Epidermal melanocyte (primary cell): ENCODE results near the gene ARHGAP15.

Experiments used
- DNase-seq: peaks from one replicate; pipeline ENCODE4 v3.0.0; 2011; ENCODE audit warnings: low spot score; ENCODE audit not compliant: insufficient read length

ARHGAP15 gene

DNA sequence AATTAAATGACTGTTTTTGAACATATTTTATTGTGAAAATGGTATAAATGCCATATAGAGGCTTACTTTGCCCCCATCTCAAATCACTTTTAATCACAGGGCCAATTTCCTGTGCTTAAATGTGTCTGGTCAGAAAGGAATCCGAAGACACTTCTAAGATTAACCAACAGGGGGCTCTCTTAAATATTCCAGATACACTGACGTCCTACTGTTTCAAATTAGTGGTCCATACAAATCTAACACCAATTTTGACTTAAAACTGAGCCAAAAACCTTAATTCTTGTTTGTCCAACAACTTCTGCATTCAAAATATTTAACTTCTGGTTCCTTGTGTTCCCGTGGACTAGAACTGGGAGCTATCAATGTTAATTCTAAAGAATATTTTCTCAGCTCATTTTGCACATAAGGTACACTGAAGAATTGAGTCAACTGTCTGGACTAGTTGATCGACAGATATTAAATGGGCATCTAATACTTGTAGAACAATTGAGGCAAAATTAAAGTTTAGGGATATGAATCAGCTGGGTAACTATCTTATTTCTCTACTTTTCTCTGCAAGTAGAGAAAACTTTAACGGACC, 557.5 kb downstream of the ARHGAP15 start:
- no peak for DNase-seq

DNA sequence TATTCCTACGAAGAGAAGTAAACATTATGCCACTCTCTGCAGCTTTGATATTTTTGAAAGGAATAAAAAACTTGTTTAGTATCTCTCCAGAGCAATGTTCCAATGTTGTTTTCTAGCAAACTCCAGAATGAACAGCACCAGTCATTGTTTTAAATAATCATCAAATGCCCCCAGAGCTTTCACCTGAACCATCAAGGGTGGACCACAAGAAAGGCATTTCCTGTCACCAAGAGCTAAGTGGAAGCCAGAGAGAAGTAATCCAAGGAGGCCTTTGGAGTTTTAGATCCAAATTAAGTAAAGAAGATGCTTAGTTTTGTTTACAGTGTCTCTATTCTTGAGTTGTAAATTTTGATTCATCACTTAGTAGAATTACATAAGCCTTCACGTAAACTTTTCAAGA, 559.0 kb downstream of the ARHGAP15 start:
- no peak for DNase-seq

DNA sequence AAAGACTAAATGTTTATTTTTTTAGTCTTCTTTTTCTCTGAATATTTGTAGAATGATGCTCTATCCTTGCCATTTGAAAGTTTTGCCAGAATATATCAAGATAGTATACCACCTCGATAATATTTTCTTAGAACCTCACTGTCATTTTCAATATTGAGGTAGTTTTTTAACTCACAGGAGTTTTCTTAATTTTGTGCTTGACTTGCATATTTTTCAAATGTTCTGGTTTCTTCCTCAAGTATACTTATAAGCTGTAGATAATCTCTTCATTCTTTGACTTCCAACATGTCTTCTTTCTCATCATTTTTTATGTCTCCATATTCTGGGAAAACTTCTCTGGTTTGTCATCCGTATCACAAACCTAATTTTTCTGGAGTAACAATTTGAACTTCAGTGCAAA, 559.6 kb downstream of the ARHGAP15 start:
- no peak for DNase-seq

DNA sequence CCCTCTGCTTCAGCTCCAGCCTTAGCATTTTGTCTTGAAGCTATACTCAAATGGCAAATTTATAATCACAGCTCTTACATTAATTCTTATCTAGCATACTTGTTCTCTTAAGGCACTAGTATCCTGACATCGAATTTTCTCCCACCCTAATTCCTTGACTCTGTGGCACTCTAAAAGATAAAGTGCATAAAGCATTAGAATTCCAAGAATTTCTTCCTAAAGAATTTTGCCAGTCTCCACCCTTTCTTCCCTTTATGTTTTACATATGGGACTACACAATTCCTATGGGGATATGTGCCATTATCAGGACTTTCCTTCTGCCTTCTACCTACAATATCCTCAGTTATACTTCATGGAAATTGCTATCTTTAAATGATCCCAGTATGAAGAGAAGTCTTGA, 560.3 kb downstream of the ARHGAP15 start:
- DNase-seq: no peak

DNA sequence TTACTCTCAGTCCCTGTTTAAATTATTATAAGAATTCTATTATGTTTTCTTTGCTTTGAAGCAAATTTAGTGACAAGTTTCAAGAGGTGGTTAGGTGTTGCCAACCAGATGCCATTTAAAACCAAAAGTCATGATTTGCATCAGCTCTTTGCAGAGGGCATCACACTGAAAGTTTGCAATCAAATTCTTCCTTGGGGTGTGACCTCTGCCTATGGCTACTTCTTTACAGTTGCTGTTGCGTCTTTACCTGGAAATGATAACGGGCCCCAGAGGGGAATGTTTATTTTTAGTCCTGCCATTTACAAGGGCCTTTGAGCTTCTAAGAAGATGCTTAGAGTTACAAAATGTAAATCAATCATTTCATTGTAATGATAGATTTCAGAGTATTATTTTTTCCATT, 561.0 kb downstream of the ARHGAP15 start:
- DNase-seq: no peak

DNA sequence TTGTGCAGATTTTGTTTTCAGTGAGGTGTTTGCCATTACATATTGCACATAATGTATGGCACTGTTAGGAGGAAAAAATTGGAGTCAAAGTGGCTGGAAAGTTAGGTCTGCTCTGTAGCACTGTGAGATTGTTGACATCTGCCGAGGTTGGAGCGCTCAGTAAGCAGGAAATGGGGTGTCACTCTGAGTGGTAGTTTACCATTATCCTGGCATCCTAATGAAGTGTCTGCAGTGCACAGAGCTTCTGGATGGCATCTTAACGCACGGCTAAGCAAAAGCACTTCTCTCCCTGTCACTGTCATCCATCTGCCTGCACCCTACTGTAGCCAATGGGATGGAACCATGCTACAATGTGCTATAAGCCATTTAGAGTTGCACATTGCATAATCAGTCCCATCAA, 561.9 kb downstream of the ARHGAP15 start:
- no peak for DNase-seq

DNA sequence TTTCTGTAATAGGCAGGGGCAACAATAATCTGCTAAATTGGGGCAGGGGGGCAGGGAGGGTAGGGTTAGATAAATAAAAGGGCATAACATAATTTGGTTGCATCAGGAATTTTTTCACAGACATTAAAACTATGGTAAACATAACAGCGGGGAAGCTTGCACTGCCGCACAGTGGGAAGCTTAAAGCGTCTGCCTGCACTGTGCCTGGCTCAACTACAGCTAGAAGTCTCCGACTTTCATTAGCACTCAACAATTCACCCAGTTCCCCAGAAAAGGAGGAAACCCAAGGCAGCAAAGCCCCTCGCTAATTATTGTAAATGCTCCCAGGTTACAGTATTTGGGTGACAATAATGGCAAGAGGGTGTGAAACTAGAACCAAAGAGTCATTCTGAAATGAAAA, 562.9 kb downstream of the ARHGAP15 start:
- no peak for DNase-seq

DNA sequence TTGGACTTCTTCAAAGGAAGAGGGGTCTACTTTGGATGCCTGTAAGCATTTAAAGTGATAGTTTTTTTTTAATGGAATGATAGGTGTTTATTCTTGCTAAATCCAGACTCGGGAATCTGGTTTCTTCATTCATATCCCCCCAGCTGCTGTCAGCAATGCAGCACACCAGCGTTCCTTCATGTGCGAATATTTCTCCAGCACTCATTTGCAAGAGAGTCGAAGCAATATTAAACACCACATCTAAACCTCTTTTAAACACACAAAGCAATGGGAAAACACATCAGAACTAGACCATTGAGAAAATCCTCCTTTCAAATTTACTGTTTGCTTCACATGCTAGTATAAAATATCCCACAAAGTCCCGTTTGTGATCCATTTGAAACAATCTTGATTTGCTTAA, 563.7 kb downstream of the ARHGAP15 start:
- DNase-seq: no peak

DNA sequence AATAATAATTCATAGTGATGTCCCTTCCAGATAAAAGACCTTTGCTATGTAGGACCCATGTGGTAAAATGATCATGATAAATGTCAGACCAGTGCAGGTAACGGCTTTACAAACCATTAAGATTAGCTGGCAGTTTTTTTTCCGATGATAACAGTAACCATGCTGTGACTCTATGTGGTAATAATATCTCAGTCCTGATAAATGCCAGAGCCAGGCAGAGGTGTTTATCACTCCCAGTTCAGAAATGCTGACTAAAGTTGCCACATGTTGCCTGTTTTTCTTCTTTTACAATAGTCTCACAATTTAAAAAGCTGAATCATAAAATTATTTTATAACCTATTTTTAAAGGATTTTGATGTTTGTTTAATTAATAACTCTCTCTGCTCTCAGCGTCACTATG, 565.1 kb downstream of the ARHGAP15 start:
- no peak for DNase-seq

DNA sequence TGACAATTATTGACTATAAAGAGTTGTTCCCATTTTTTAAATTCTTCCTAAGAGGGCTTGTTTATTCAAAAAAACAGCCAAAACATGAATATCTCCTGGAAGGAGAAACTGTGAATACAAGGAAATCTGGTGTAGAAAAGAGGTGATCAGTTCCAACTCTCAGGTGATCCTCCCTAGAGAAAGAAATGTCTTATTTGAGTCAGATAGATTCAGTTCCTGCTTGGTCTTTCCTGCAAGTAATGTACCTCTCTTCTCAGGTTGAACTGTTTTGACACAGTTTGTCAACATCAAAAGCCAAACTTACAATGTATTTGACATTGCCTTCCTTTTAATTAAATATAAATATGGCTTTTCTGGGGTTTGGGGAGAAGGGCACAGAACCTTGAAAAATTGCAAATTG, 567.4 kb downstream of the ARHGAP15 start:
- DNase-seq: no peak

DNA sequence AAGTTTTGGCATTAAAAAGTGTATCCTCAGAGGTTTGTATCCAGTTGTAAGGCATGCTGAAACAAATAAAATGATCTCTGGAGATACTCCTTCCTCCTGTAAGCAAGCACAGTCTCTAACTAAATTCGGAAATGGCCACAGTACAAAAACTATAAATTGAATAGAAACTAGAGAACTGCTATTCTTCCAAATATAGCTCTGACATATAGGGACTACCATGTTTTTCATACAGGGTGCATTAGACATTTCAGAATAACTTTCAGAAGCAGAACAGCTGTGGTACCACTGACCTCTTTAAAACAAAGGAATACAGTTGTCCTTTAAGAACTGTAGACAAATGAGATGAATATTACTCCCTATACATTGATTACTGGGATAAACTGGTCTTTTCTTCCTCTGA, 568.5 kb downstream of the ARHGAP15 start:
- DNase-seq: no peak

DNA sequence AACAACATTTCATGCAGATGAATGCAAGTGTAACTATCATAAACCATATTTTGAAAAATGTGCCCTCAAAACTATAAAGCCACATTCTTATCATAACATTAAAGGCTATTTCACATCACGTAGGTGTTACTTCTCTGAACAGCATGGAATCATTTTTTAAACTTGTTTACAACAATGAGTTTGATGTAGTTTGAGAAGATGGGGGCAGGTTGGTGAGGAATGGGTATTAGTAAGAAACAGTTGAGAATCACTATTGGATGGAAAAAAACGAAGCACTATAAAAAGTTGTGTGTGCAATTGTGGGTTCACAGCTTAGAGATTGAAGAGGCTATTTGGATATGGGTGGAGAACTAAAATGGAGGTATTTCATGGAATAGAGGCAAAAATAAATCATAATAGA, 569.1 kb downstream of the ARHGAP15 start:
- no peak for DNase-seq

DNA sequence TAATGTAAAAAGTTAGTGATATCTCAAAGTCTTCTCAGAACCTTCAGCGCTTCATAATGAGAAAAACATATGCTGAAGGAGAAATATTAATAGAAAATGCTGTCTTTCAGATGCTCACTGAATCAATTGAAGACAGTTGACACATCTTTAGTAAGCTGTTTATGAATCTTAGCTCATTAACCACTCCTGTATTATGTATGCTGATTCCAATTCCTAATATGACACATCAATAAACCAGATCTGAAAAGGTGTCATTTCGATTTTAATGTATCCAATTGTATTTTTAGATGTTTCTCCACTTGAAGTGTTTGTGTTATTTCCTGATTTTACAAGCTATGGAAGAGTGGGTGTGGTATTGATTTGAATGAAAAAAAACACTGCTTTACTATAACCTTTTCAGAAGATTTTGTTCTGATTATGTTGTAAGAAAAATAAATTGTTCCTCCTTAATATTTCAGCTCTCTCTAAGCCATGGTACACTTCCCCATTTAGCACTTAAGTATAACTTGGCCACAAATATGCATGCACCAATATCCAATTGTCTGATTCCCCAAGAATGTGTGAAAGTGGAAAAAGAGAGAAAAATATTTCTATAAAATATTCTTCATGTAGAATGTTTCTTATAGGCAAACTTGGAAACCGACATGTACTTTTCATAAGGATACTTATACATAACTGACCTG, 569.8 kb downstream of the ARHGAP15 start:
- DNase-seq: no peak

DNA sequence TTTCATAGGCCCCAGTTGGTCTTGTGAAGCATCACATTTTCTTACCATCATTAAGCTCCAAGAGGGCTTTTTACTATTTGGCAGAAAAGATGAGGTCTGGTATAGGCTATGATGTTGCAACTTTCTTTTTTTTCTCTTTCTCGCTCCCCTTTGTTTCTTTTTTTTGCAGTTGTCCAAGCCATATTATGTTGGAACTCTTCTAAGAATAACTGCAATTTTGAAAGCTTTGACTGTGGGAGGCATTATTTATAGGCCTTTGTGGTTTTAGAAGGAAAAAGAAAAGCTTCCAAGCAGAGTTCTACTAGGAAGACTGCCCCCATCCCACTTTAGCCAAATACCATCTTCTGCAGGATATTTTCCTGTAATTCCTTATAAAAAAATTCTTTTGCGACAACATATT, 571.6 kb downstream of the ARHGAP15 start:
- no peak for DNase-seq

DNA sequence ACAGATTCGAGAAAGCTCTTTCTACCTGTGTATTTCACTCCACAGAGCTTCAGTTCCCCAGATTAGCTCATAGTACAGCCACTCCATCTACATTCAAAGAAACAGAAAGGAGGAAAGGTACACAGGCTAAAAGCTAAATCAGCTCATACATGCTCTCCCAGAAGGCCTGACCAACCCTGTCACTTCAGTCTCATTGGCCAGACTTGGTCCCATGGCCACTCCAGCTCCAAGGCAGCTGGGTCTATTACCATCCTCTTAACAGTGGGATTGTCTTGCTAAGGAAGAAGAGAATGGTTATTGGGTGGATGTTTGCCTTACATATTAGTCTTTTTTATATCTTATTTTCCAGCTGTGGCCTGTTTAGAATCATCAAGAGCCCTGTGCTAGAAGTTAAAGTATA, 572.6 kb downstream of the ARHGAP15 start:
- no peak for DNase-seq

DNA sequence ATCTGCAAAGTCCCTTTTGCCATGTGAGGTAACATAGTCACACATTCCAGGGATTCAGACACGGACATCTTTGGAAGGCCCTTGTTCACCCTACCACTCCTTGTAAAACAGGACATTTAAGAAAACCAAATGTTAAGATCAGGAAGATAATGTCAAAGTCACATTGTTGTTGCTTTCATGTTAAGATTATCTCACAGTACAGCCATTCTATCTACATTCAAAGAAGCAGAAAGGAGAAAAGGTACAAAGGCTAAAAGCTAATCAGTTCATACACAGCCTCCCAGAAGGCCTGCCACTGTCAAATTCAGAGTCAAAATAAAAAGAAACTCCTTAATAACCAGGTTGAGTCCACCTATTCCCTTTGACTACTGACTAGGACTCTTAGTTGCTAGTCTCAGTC, 573.7 kb downstream of the ARHGAP15 start:
- DNase-seq: no peak

DNA sequence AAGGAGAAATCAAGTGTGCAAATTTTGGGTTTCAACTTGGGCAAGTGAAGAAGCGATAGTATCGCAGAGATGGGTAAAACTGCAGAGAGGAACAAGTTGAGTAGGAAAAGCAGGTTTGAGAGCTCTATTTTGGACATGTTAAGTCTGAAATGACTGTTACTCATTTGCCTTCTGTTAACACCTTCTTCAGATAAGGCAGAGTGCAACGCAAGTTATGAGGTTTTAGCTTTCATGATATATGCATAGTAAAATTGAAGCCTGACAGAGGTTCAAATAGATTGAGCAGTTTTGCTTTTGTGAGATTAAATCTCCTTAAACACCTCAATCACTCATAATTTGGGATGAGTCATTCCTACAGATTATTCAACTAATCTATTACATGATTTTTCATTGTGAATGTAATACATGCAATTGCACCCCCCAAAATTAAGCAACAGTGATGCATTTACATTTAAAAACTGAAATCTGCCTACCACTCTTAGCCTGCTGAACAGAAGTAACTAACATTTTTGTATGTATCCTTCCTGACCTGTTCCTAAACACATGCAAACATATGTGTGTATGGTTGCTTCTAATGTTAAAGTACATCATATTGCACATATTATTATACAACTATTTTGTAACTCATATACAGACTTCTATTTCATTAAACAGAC, 575.4 kb downstream of the ARHGAP15 start:
- DNase-seq: no peak

DNA sequence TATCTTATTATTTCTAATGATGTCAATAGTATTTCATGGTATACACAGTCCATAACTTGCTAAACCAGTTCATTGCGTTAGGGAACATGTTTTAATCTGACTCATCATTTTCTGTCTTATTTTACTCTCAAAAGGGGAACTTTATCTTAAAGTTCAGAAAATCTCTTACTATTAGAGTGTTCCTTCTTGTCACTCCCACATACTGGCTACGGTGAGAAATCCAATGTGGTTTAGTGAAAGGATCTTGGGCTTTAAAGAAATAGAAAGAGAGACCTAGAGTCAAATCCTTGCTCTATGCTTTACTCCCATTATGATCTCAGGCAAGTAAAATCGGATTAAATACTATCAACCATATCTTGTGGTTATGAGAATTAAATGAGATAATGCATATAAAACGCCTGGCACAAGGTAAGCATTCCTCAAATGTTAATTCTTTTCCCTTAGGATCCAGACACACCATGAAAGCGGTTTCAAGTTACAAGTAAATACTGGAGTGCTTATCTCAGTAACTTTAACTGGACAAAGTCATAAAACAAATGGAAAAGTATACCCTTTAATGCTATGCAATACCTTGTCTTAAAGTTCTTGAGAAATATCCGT, 576.0 kb downstream of the ARHGAP15 start:
- no peak for DNase-seq

DNA sequence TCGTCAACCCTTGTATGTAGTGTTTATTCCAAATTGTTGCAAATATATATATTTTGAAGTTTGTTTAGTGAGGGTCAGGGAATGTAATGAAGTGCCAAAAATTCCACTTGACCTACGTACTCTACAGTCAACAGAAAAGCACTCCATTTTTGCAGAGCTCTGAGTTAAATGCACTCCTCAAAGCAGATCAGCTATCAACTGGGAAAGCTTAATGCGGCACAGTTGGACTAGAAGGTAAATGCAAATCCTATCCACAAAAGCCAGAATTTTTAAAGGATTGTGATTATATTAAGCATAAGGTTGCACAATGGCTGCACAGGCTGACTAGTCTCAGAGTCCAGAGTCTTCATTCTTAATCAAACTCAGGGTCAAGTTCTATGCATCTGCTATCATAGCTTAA, 577.1 kb downstream of the ARHGAP15 start:
- DNase-seq: no peak

DNA sequence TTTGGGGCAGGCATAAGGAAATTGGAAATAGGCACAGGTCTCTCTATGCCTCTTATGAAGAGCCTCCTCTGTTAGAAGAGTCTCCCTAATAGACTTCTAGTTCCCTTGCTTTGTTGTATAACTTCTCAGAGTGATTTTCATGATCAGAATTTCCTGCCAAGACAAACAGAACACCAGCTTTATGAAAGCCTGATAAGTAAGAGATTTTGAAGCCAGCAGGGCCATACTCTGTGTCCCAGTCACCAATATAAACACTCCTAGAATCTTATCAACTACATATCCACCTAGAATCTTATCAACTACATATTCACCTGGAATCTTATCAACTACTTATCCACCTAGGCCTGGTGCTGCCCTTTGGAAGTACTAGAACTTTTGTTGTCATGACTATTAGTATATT, 579.5 kb downstream of the ARHGAP15 start:
- no peak for DNase-seq

DNA sequence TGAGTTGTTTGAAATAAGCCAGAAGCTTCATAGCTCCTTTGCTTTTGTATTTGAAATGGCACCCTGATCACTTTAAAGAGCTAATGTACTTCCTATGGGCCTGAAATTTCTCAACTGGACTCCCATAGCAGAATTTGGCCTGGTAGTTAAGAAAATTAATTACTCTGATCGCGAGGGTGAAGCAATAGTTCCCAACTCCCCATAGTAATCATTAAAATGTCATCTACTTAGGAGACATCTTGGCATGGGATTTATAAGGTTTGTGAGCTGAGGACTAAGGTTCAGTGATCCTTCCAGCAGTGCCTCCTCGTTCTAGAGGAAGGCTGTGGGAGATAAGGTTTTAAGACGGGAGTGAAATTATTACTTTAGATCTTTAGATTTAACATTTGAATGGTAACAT, 581.0 kb downstream of the ARHGAP15 start:
- no peak for DNase-seq

DNA sequence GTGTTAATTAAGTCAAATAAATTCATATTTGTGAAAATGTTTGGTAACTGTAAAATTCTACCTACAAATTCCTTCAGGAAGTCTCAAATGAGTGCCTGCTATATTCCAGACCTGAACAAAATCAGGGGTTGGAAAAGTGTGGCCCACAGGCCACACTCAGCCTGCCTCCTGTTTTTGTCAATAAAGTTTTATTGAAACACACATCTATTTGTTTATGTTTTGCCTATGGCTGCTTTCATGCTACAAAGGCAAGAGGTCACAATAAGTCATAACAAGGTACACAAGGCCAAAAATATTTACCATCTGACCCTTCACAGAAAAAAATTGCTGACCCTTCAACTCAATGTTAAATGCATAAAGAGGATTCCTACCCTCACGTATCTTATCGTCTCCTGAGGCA, 581.7 kb downstream of the ARHGAP15 start:
- no peak for DNase-seq

DNA sequence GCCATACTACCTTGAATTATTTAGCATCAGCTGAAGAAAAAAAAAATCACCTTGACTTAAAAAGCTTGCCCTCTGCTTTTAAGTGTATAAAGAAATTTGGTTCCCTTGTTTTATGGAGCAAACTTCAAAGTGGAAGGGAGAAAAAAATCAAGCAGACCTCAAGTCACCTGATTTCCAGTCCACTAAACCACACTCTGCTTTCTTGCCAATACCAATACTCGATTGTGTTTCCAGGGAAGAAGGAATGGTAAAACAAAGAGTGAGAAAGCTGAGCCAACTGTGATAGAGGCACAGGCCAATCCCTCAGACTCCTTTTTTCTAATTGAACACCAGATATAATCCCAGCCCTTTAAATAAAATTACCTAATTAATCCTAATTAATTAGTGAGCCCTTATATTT, 587.3 kb downstream of the ARHGAP15 start:
- DNase-seq: no peak
